HepG2 (cell line): ENCODE results near the gene SMLR1. TPM values are rescaled to one million over a fixed set of nuclear protein-coding genes. Genes with fewer than 3 reads are reported as not detected.
A peak's percentile ranks its signal among the peaks of the same experiment; 100 is the strongest.

ENCODE experiments used
- ARID2 ChIP-seq: sonication (generic); formaldehyde crosslinking; IDR thresholded peaks from 2 replicates; pipeline ENCODE4 v1.8.1; 2022; ENCODE audit warnings: mild to moderate bottlenecking, missing genetic modification reagents, borderline replicate concordance
- ARNT2 ChIP-seq: sonication (generic); formaldehyde crosslinking; IDR thresholded peaks from 2 replicates; pipeline ENCODE4 v1.8.0; 2022; ENCODE audit warnings: mild to moderate bottlenecking, low read depth, missing genetic modification reagents, moderate library complexity
- BCLAF1 ChIP-seq: fragments of 450-650 bp; IDR thresholded peaks from 2 replicates; pipeline ENCODE4 v1.6.1; 2017; ENCODE audit warnings: mild to moderate bottlenecking
- BRD4 ChIP-seq: sonication (generic); formaldehyde crosslinking; IDR thresholded peaks from 2 replicates; pipeline ENCODE4 v1.4.0; 2020; ENCODE audit warnings: missing genetic modification reagents
- PBX2 ChIP-seq: IDR thresholded peaks from 2 replicates; pipeline ENCODE4 v1.6.1; 2016; ENCODE audit warnings: control low read depth
- ZBTB4 ChIP-seq: sonication (generic); formaldehyde crosslinking; IDR thresholded peaks from 2 replicates; pipeline ENCODE4 v1.4.0; 2020; ENCODE audit warnings: missing genetic modification reagents, mild to moderate bottlenecking, borderline replicate concordance
- ZC3H13 ChIP-seq: sonication (generic); formaldehyde crosslinking; IDR thresholded peaks from 2 replicates; pipeline ENCODE4 v1.8.1; 2023; ENCODE audit warnings: mild to moderate bottlenecking, missing genetic modification reagents, moderate library complexity
- ZNF180 ChIP-seq: sonication (generic); formaldehyde crosslinking; IDR thresholded peaks from 2 replicates; pipeline ENCODE4 v1.4.0; 2020; ENCODE audit warnings: low read depth, missing genetic modification reagents, borderline replicate concordance
- ZNF225 ChIP-seq: sonication (generic); formaldehyde crosslinking; IDR thresholded peaks from 2 replicates; pipeline ENCODE4 v1.4.0; 2020; ENCODE audit warnings: mild to moderate bottlenecking, missing genetic modification reagents
- ZNF331 ChIP-seq: sonication (generic); formaldehyde crosslinking; IDR thresholded peaks from 2 replicates; pipeline ENCODE4 v1.4.0; 2020; ENCODE audit warnings: missing genetic modification reagents
- ZNF850 ChIP-seq: sonication (generic); formaldehyde crosslinking; conservative IDR thresholded peaks from 2 replicates; pipeline ENCODE4 v1.9.0; 2021; ENCODE audit warnings: mild to moderate bottlenecking, missing genetic modification reagents
- polyA plus RNA-seq, 8 experiments: library from polyadenylated mRNA; depleted of rRNA in 3 of 8; stranded (reverse) in 7 of 8; unstranded in 1 of 8; fragments of >200 nt; fragmentation: Illumina TruSeq in 4 of 8; extraction: Trizol in 4 of 8; gene quantifications; 2 replicates each; pipeline versions ENCODE4 v1.2.1 to v1.2.3, GENCODE V29; 2011 to 2016; ENCODE audit warnings: low read depth in 4 of 8, missing spikeins in 1 of 8, mixed read lengths in 1 of 8; ENCODE audit not compliant: insufficient read depth in 1 of 8
- total RNA-seq, 5 experiments: library from RNA; depleted of rRNA; stranded (reverse); fragments of >200 nt; fragmentation: Illumina TruSeq; extraction: Trizol; gene quantifications; 2 replicates each; pipeline ENCODE4 v1.2.3, GENCODE V29; 2016; ENCODE audit warnings: low read depth in 1 of 5
- TF ChIP-seq, protein P1 (sequence below): sonication (generic); formaldehyde crosslinking; IDR thresholded peaks from 2 replicates; pipeline ENCODE4 v1.5.0; 2020; ENCODE audit warnings: missing genetic modification reagents
- TF ChIP-seq, protein P2 (sequence below): sonication (generic); formaldehyde crosslinking; IDR thresholded peaks from 2 replicates; pipeline ENCODE4 v1.9.0; 2021; ENCODE audit warnings: mild to moderate bottlenecking, missing genetic modification reagents

The SMLR1 gene
- total and polyA plus RNA-seq, 2 of the 13 experiments (the other 11 are each of a cell fraction or from before 2014, with no cell fraction given), result 41.8 to 104 TPM

DNA sequence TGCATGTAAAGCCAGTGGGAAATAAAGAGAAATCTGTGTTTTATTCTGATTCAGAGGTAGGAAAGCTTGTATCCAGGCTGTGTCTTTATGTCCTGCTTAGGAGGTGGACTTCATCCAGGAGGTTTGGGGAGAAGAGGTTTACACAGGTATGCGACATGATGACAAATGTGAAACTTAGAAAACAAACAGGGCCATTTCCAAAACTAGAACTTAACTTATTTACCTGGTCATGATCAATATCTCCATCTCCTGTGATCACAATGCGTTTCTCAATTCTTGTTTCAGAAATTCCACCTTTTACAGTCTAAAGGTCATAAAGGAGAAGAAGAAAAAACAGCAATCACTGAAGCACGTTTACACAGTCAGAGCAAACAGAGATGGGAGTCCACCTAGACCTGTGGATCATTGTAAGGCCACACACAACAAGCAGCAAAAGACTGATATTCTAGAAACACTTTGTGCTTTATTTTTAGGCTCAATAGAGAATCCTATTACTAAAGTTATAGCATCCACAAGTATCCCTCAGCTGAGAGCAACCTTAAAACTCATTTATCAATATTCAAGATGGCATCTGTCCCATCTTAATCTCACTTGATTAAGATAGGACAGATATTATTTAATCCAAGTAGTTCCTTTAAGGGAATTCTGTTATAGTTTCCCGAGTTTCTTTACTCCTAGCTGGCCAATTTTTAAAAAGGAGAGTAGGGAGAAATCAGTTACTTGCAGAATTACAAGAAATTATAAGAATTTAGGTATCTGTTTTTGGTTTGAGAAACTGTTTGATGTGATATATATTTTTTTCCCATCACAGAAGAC, 36.4 kb downstream of the SMLR1 start (continued):
- TF ChIP-seq ZBTB4 (CRISPR knock-in tag), result no peak
- TF ChIP-seq ARNT2 (CRISPR knock-in tag), result peak; percentile 63; the same call in 1 of the 2 replicates
- peak; percentile 62; the same call in 1 of the 2 replicates for TF ChIP-seq ARID2 (CRISPR knock-in tag)
- no peak for TF ChIP-seq ZNF850
- TF ChIP-seq ZNF225 (CRISPR knock-in tag), result no peak
- TF ChIP-seq BCLAF1, result no peak
- TF ChIP-seq, protein P1, sequence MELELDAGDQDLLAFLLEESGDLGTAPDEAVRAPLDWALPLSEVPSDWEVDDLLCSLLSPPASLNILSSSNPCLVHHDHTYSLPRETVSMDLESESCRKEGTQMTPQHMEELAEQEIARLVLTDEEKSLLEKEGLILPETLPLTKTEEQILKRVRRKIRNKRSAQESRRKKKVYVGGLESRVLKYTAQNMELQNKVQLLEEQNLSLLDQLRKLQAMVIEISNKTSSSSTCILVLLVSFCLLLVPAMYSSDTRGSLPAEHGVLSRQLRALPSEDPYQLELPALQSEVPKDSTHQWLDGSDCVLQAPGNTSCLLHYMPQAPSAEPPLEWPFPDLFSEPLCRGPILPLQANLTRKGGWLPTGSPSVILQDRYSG (CRISPR knock-in tag), result no peak
- TF ChIP-seq ZC3H13 (CRISPR knock-in tag), result no peak
- peak; percentile 72 for TF ChIP-seq PBX2
- TF ChIP-seq, protein P2, sequence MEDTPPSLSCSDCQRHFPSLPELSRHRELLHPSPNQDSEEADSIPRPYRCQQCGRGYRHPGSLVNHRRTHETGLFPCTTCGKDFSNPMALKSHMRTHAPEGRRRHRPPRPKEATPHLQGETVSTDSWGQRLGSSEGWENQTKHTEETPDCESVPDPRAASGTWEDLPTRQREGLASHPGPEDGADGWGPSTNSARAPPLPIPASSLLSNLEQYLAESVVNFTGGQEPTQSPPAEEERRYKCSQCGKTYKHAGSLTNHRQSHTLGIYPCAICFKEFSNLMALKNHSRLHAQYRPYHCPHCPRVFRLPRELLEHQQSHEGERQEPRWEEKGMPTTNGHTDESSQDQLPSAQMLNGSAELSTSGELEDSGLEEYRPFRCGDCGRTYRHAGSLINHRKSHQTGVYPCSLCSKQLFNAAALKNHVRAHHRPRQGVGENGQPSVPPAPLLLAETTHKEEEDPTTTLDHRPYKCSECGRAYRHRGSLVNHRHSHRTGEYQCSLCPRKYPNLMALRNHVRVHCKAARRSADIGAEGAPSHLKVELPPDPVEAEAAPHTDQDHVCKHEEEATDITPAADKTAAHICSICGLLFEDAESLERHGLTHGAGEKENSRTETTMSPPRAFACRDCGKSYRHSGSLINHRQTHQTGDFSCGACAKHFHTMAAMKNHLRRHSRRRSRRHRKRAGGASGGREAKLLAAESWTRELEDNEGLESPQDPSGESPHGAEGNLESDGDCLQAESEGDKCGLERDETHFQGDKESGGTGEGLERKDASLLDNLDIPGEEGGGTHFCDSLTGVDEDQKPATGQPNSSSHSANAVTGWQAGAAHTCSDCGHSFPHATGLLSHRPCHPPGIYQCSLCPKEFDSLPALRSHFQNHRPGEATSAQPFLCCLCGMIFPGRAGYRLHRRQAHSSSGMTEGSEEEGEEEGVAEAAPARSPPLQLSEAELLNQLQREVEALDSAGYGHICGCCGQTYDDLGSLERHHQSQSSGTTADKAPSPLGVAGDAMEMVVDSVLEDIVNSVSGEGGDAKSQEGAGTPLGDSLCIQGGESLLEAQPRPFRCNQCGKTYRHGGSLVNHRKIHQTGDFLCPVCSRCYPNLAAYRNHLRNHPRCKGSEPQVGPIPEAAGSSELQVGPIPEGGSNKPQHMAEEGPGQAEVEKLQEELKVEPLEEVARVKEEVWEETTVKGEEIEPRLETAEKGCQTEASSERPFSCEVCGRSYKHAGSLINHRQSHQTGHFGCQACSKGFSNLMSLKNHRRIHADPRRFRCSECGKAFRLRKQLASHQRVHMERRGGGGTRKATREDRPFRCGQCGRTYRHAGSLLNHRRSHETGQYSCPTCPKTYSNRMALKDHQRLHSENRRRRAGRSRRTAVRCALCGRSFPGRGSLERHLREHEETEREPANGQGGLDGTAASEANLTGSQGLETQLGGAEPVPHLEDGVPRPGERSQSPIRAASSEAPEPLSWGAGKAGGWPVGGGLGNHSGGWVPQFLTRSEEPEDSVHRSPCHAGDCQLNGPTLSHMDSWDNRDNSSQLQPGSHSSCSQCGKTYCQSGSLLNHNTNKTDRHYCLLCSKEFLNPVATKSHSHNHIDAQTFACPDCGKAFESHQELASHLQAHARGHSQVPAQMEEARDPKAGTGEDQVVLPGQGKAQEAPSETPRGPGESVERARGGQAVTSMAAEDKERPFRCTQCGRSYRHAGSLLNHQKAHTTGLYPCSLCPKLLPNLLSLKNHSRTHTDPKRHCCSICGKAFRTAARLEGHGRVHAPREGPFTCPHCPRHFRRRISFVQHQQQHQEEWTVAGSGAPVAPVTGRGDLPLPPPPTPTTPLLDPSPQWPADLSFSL (CRISPR knock-in tag), result peak; percentile 77; the same call in 1 of the 2 replicates
- no peak for TF ChIP-seq ZNF180 (CRISPR knock-in tag)
- peak; percentile 88 for TF ChIP-seq BRD4
- TF ChIP-seq ZNF331, result peak; percentile 95
